Measurements from ENCODE around the gene PTPRU.
A peak's percentile ranks its signal among the peaks of the same experiment; 100 is the strongest.

PTPRU gene

DNA sequence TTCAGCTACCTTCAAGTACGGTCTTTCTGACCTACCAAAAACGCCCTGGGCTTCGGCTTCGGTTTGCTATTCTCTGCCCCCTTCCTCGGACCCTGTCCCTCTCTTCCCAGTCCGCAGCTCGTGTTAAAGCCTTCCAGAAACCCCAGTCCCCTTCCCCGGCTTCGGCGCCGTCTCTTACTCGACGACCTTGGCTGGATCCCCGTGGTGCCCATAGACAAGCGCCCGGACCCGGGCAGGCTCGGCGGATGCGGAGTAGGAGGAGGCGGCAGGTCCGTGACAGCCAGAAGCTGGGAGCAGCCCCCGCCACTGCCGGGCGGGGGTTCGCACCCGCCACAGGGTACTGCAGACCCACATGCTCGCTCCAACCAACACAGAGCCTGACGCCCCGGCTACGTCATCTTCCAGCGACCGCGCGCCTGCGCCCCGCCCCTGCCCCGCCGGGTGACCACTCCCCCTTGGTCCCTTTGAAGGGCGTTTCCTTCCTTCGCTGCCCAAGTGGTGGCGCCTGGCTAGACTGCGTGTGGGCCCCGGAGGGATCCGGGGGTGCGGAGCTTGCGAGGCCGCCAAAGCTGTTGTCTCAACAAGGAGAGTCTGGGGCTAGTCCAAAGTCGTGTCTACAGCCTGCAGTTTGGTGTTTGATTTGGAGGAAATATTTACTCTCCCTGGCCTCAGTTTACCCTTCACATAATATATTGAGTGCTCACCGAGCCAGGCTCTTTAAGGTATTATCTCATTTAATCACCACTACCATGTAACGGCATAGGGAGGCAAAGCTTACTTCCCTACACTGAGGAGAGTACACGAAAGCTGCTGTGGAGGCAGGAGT lies 5.6 kb upstream of the PTPRU start, which contains the start of gene MECR (continued):
- TF ChIP-seq ZNF629 (tag by site-specific recombination; IDR thresholded peaks at IDR 0.05) (peak; percentile 70), ZNF785 (tag by site-specific recombination; IDR thresholded peaks at IDR 0.05) (no peak), KLF16 (tag by site-specific recombination; IDR thresholded peaks at IDR 0.05) (peak; percentile 97), ZBTB21 (tag by site-specific recombination; IDR thresholded peaks at IDR 0.05) (peak; percentile 48; the same call in 1 of the 2 replicates), ZBTB20 (tag by site-specific recombination; IDR thresholded peaks at IDR 0.05) (peak; percentile 72; the same call in 1 of the 2 replicates), ZNF324 (tag by site-specific recombination; IDR thresholded peaks at IDR 0.05) (no peak; the same call in 1 of the 2 replicates), ZNF175 (tag by site-specific recombination; IDR thresholded peaks at IDR 0.05) (no peak), SP7 (tag by site-specific recombination; IDR thresholded peaks at IDR 0.05) (peak; percentile 52; the same call in 1 of the 2 replicates), ZNF184 (tag by site-specific recombination; IDR thresholded peaks at IDR 0.05) (no peak), ZNF76 (tag by site-specific recombination; IDR thresholded peaks at IDR 0.05; ENCODE audit: borderline replicate concordance, low read depth) (0 out of 2 replicates have a peak, but pooled peaks have one; percentile 46), KLF10 (tag by site-specific recombination; IDR thresholded peaks at IDR 0.05) (peak; percentile 91), GLIS2 (tag by site-specific recombination; IDR thresholded peaks at IDR 0.05) (peak; percentile 99), KLF1 (tag by site-specific recombination; IDR thresholded peaks at IDR 0.05) (peak; percentile 96), ZNF529 (tag by site-specific recombination; IDR thresholded peaks at IDR 0.05; ENCODE audit: insufficient replicate concordance) (no peak), ZNF596 (tag by site-specific recombination; IDR thresholded peaks at IDR 0.05) (peak; percentile 29; the same call in 1 of the 2 replicates), EGR2 (tag by site-specific recombination; IDR thresholded peaks at IDR 0.05; ENCODE audit: low read depth) (peak; percentile 56), ZNF202 (tag by site-specific recombination; IDR thresholded peaks at IDR 0.05; ENCODE audit: borderline replicate concordance) (no peak), ZFP69B (tag by site-specific recombination; IDR thresholded peaks at IDR 0.05) (peak; percentile 99), ZNF155 (tag by site-specific recombination; IDR thresholded peaks at IDR 0.05) (no peak), ZNF830 (tag by site-specific recombination; IDR thresholded peaks at IDR 0.05; ENCODE audit: low read depth) (no peak), ZNF664 (tag by site-specific recombination; IDR thresholded peaks at IDR 0.05) (peak; percentile 100), ZBTB7A (tag by site-specific recombination; IDR thresholded peaks at IDR 0.05; ENCODE audit: low read depth) (peak; percentile 66; the same call in 1 of the 2 replicates), ZBTB8A (tag by site-specific recombination; IDR thresholded peaks at IDR 0.05) (peak; percentile 98), ZNF707 (tag by site-specific recombination; IDR thresholded peaks at IDR 0.05) (no peak), ZFP3 (tag by site-specific recombination; IDR thresholded peaks at IDR 0.05; ENCODE audit: low read depth) (no peak), BCL11B (tag by site-specific recombination; IDR thresholded peaks at IDR 0.05; ENCODE audit: low read depth) (no peak)
- TF ChIP-seq, protein P1, sequence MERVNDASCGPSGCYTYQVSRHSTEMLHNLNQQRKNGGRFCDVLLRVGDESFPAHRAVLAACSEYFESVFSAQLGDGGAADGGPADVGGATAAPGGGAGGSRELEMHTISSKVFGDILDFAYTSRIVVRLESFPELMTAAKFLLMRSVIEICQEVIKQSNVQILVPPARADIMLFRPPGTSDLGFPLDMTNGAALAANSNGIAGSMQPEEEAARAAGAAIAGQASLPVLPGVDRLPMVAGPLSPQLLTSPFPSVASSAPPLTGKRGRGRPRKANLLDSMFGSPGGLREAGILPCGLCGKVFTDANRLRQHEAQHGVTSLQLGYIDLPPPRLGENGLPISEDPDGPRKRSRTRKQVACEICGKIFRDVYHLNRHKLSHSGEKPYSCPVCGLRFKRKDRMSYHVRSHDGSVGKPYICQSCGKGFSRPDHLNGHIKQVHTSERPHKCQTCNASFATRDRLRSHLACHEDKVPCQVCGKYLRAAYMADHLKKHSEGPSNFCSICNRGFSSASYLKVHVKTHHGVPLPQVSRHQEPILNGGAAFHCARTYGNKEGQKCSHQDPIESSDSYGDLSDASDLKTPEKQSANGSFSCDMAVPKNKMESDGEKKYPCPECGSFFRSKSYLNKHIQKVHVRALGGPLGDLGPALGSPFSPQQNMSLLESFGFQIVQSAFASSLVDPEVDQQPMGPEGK (tag by site-specific recombination; IDR thresholded peaks at IDR 0.05), result peak; percentile 92
- TF ChIP-seq, protein P2, sequence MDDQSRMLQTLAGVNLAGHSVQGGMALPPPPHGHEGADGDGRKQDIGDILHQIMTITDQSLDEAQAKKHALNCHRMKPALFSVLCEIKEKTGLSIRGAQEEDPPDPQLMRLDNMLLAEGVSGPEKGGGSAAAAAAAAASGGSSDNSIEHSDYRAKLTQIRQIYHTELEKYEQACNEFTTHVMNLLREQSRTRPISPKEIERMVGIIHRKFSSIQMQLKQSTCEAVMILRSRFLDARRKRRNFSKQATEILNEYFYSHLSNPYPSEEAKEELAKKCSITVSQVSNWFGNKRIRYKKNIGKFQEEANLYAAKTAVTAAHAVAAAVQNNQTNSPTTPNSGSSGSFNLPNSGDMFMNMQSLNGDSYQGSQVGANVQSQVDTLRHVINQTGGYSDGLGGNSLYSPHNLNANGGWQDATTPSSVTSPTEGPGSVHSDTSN (CRISPR knock-in tag; IDR thresholded peaks at IDR 0.05), result no peak
- TF ChIP-seq, protein P3, sequence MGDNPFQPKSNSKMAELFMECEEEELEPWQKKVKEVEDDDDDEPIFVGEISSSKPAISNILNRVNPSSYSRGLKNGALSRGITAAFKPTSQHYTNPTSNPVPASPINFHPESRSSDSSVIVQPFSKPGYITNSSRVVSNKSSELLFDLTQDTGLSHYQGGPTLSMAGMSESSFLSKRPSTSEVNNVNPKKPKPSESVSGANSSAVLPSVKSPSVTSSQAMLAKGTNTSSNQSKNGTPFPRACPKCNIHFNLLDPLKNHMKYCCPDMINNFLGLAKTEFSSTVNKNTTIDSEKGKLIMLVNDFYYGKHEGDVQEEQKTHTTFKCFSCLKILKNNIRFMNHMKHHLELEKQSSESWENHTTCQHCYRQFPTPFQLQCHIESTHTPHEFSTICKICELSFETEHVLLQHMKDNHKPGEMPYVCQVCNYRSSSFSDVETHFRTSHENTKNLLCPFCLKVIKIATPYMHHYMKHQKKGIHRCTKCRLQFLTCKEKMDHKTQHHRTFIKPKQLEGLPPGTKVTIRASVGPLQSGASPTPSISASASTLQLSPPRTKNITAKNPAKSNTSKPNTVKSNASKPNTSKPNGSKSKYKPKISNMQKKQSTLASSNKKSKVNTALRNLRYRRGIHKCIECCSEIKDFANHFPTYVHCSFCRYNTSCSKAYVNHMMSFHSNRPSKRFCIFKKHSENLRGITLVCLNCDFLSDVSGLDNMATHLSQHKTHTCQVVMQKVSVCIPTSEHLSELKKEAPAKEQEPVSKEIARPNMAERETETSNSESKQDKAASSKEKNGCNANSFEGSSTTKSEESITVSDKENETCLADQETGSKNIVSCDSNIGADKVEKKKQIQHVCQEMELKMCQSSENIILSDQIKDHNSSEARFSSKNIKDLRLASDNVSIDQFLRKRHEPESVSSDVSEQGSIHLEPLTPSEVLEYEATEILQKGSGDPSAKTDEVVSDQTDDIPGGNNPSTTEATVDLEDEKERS (tag by site-specific recombination; IDR thresholded peaks at IDR 0.05), result no peak
- TF ChIP-seq, protein P4, sequence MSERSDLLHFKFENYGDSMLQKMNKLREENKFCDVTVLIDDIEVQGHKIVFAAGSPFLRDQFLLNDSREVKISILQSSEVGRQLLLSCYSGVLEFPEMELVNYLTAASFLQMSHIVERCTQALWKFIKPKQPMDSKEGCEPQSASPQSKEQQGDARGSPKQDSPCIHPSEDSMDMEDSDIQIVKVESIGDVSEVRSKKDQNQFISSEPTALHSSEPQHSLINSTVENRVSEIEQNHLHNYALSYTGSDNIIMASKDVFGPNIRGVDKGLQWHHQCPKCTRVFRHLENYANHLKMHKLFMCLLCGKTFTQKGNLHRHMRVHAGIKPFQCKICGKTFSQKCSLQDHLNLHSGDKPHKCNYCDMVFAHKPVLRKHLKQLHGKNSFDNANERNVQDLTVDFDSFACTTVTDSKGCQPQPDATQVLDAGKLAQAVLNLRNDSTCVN (tag by site-specific recombination; optimal IDR thresholded peaks at IDR 0.05), result peak; percentile 83
- TF ChIP-seq, protein P5, sequence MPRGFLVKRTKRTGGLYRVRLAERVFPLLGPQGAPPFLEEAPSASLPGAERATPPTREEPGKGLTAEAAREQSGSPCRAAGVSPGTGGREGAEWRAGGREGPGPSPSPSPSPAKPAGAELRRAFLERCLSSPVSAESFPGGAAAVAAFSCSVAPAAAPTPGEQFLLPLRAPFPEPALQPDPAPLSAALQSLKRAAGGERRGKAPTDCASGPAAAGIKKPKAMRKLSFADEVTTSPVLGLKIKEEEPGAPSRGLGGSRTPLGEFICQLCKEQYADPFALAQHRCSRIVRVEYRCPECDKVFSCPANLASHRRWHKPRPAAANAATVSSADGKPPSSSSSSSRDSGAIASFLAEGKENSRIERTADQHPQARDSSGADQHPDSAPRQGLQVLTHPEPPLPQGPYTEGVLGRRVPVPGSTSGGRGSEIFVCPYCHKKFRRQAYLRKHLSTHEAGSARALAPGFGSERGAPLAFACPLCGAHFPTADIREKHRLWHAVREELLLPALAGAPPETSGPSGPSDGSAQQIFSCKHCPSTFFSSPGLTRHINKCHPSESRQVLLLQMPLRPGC (tag by site-specific recombination; IDR thresholded peaks at IDR 0.05), result peak; percentile 10; the same call in 1 of the 2 replicates
